Loucy (cell line): ENCODE measurements around the gene ADAMTS19.

Experiments
- H2AFZ ChIP-seq: fragments of 200-600 bp; sonication (generic); 2 replicates; pipeline ENCODE4 v1.6.0; 2016; ENCODE audit warnings: antibody characterized with exemption, mild to moderate bottlenecking, low read length, moderate library complexity
- H3F3A ChIP-seq: fragments of 200-600 bp; 2 replicates; pipeline ENCODE4 v1.6.0; 2016; ENCODE audit warnings: antibody characterized with exemption, low read depth, mild to moderate bottlenecking
- H3K27me3 ChIP-seq: fragments of 200-600 bp; sonication (generic); 2 replicates; pipeline ENCODE4 v1.6.1; 2014; ENCODE audit warnings: low read length, mild to moderate bottlenecking; ENCODE audit not compliant: insufficient read depth, poor library complexity, severe bottlenecking
- H3K36me3 ChIP-seq: fragments of 200-600 bp; sonication (generic); 2 replicates; pipeline ENCODE4 v1.6.1; 2016; ENCODE audit warnings: low read length; ENCODE audit not compliant: insufficient read depth
- H3K4me1 ChIP-seq: fragments of 200-600 bp; sonication (generic); 2 replicates; pipeline ENCODE4 v1.5.1; 2014; ENCODE audit warnings: low read length, mild to moderate bottlenecking; ENCODE audit not compliant: insufficient read depth, poor library complexity, severe bottlenecking
- H3K4me2 ChIP-seq: fragments of 200-600 bp; sonication (generic); 2 replicates; pipeline ENCODE4 v1.6.0; 2014; ENCODE audit warnings: antibody characterized with exemption, low read length, low read depth, mild to moderate bottlenecking; ENCODE audit not compliant: poor library complexity, severe bottlenecking
- H3K4me3 ChIP-seq: fragments of 200-600 bp; sonication (generic); 2 replicates; pipeline ENCODE4 v1.5.1; 2014; ENCODE audit warnings: low read length, mild to moderate bottlenecking, mixed read lengths; ENCODE audit not compliant: poor library complexity, severe bottlenecking
- H3K79me2 ChIP-seq: fragments of 200-600 bp; sonication (generic); 2 replicates; pipeline ENCODE4 v1.6.1; 2014; ENCODE audit warnings: low read length; ENCODE audit not compliant: insufficient read depth
- H3K9ac ChIP-seq: fragments of 200-600 bp; sonication (generic); 2 replicates; pipeline ENCODE4 v1.6.0; 2014; ENCODE audit warnings: mild to moderate bottlenecking, low read depth, low read length, moderate library complexity; ENCODE audit not compliant: poor library complexity, severe bottlenecking
- H3K9me2 ChIP-seq: fragments of 200-600 bp; sonication (generic); replicated peaks from 2 replicates; pipeline ENCODE4 v1.6.1; 2016; ENCODE audit warnings: low read depth, low read length, mixed read lengths
- H3K9me3 ChIP-seq: fragments of 200-600 bp; sonication (generic); 2 replicates; pipeline ENCODE4 v1.6.1; 2014; ENCODE audit warnings: mild to moderate bottlenecking, antibody characterized with exemption, low read length, low read depth; ENCODE audit not compliant: insufficient read depth
- H4K20me1 ChIP-seq: fragments of 200-600 bp; sonication (generic); 2 replicates; pipeline ENCODE4 v1.6.0; 2014; ENCODE audit warnings: antibody characterized with exemption, low read length, mild to moderate bottlenecking; ENCODE audit not compliant: insufficient read depth, poor library complexity, severe bottlenecking
- EZH2phosphoT487 ChIP-seq: fragments of 200-600 bp; IDR thresholded peaks from 2 replicates; pipeline ENCODE4 v1.6.1; 2018; ENCODE audit warnings: antibody characterized with exemption, mild to moderate bottlenecking, moderate library complexity, borderline replicate concordance
- TF ChIP-seq, protein P1 (sequence below): fragments of 200-600 bp; sonication (generic); conservative IDR thresholded peaks from 2 replicates; pipeline ENCODE4 v1.5.1; 2014; ENCODE audit warnings: mild to moderate bottlenecking, antibody characterized with exemption, low read length

Gene ADAMTS19

DNA sequence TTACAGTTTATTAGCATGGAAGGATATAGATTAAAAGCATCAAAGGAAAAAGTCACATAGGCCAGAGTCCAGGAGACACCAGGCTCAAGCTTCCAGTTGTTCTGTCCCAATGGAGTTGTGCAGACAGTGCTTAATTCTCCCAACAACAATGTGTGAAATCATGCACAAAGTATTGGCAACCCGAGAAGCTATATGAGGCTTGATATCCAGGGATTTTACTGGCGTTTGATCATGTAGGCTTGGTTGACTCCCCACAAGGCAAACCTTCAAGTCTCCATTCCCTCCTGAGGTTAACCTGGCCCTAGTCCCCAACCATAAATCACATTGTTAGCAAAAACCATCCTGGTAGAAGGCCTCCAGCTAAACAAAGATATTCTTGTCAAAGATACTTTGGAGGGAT lies 141.5 kb downstream of the ADAMTS19 start:
- no peaks in the 10 kb centered on the region for H3K4me1 ChIP-seq
- no peaks in the 10 kb centered on the region for H4K20me1 ChIP-seq
- H2AFZ ChIP-seq, result no peak overlapping the region
- no peaks in the 10 kb centered on the region for H3F3A ChIP-seq
- H3K4me3 ChIP-seq, result no peak overlapping the region
- H3K9me3 ChIP-seq, result no peaks in the 10 kb centered on the region
- TF ChIP-seq, protein P1, sequence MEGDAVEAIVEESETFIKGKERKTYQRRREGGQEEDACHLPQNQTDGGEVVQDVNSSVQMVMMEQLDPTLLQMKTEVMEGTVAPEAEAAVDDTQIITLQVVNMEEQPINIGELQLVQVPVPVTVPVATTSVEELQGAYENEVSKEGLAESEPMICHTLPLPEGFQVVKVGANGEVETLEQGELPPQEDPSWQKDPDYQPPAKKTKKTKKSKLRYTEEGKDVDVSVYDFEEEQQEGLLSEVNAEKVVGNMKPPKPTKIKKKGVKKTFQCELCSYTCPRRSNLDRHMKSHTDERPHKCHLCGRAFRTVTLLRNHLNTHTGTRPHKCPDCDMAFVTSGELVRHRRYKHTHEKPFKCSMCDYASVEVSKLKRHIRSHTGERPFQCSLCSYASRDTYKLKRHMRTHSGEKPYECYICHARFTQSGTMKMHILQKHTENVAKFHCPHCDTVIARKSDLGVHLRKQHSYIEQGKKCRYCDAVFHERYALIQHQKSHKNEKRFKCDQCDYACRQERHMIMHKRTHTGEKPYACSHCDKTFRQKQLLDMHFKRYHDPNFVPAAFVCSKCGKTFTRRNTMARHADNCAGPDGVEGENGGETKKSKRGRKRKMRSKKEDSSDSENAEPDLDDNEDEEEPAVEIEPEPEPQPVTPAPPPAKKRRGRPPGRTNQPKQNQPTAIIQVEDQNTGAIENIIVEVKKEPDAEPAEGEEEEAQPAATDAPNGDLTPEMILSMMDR, result no peak
- no peak for TF ChIP-seq EZH2phosphoT487
- no peak overlapping the region for H3K4me2 ChIP-seq
- no peaks in the 10 kb centered on the region for H3K36me3 ChIP-seq
- no peak overlapping the region for H3K9ac ChIP-seq
- H3K9me2 ChIP-seq, result no peaks in the 10 kb centered on the region
- no peaks in the 10 kb centered on the region for H3K79me2 ChIP-seq
- H3K27me3 ChIP-seq, result no peaks in the 10 kb centered on the region

DNA sequence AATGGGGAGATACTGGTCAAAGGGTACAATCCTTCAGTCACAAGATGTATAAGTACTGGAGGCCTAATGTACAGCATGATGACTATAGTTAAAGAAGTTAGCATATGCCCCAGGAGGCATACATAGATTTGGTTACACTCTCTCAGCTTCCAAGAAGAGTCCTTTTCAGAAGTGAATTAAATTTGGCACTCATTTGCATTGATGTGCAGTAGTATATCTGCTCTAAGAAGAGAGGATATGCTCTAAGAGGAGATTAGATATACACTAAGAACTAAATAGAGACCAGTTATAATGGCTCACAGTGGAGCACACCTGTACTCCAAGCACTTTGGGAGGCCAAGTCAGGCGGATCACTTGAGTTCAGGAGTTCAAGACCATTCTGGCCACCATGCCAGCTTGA lies 148.3 kb downstream of the ADAMTS19 start:
- Histone ChIP-seq H3K4me3 (no peak overlapping the region), H3K36me3 (no peaks in the 10 kb centered on the region), H3K9me3 (no peaks in the 10 kb centered on the region), H3K79me2 (no peaks in the 10 kb centered on the region), H3F3A (no peaks in the 10 kb centered on the region), H3K27me3 (no peaks in the 10 kb centered on the region), H3K9ac (no peak overlapping the region), H3K4me1 (no peaks in the 10 kb centered on the region), H2AFZ (no peak overlapping the region), H3K4me2 (no peak overlapping the region), H3K9me2 (no peaks in the 10 kb centered on the region), H4K20me1 (no peaks in the 10 kb centered on the region)
- TF ChIP-seq, protein P1, result no peak
- TF ChIP-seq EZH2phosphoT487, result no peak

DNA sequence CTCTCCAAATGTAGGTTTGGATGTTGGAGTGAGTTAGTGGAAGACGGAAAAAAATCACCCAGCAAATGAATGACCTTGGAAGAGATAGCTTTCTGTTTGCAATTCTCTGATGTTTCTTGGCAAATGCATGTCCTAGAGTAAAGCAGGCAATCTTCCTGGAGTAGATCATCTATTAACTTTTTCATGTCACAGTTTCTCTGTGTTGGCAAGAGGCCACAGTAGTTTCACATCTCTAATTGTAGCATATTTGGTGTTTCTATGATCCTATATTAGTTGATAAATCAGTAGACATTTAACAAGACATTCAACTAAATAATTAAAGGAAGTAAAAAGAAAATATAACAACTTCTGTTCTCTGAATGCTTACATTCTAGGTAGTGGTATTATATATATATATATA lies 149.6 kb downstream of the ADAMTS19 start:
- no peaks in the 10 kb centered on the region for H3K36me3 ChIP-seq
- H3K4me1 ChIP-seq, result no peaks in the 10 kb centered on the region
- H3K4me2 ChIP-seq, result no peak overlapping the region
- H3K9me3 ChIP-seq, result no peaks in the 10 kb centered on the region
- H3K4me3 ChIP-seq, result no peak overlapping the region
- H3K9me2 ChIP-seq, result no peaks in the 10 kb centered on the region
- no peak overlapping the region for H2AFZ ChIP-seq
- H3K9ac ChIP-seq, result no peak overlapping the region
- H3K79me2 ChIP-seq, result no peaks in the 10 kb centered on the region
- no peaks in the 10 kb centered on the region for H3F3A ChIP-seq
- no peaks in the 10 kb centered on the region for H3K27me3 ChIP-seq
- TF ChIP-seq, protein P1, result no peak
- TF ChIP-seq EZH2phosphoT487, result no peak
- H4K20me1 ChIP-seq, result no peaks in the 10 kb centered on the region
